Liver (tissue), 9 donors: Measurements from ENCODE around the gene STK11IP. TPM values are rescaled to one million over a fixed set of nuclear protein-coding genes. Genes with fewer than 3 reads are reported as not detected.

Experiments
- DNase-seq: peaks from one replicate; pipeline ENCODE4 v3.0.0-alpha.2; 2017; ENCODE audit warnings: low spot score
- H3K27ac ChIP-seq, 2 donors: one replicate each; pipeline ENCODE4 v1.7.0; 2013; ENCODE audit warnings: inconsistent platforms in 2 of 2, low read length in 2 of 2, control low read depth in 1 of 2, low read depth in 1 of 2, mild to moderate bottlenecking in 1 of 2
- H3K27me3 ChIP-seq, 4 donors: one replicate each; pipeline versions ENCODE4 v1.6.1 to v1.7.0; 2013; ENCODE audit warnings: low read length in 3 of 4, inconsistent platforms in 1 of 4, mild to moderate bottlenecking in 1 of 4, moderate library complexity in 1 of 4; ENCODE audit not compliant: control insufficient read depth in 4 of 4, insufficient read depth in 4 of 4
- H3K36me3 ChIP-seq, 4 donors: one replicate each; pipeline versions ENCODE4 v1.6.1 to v1.7.0; 2013; ENCODE audit warnings: low read length in 3 of 4, mild to moderate bottlenecking in 3 of 4, low read depth in 1 of 4, moderate library complexity in 1 of 4; ENCODE audit not compliant: control insufficient read depth in 4 of 4, insufficient read depth in 3 of 4
- H3K4me1 ChIP-seq, 4 donors: one replicate each; pipeline versions ENCODE4 v1.6.1 to v1.7.0; 2013; ENCODE audit warnings: low read length in 3 of 4, mild to moderate bottlenecking in 3 of 4, moderate library complexity in 1 of 4; ENCODE audit not compliant: control insufficient read depth in 4 of 4, insufficient read depth in 4 of 4
- H3K4me3 ChIP-seq, 3 donors: one replicate each; pipeline versions ENCODE4 v1.6.1 to v1.7.0; 2013; ENCODE audit warnings: low read length in 3 of 3, control low read depth in 1 of 3, low read depth in 1 of 3, mild to moderate bottlenecking in 1 of 3
- H3K9ac ChIP-seq, 2 donors: one replicate each; pipeline ENCODE4 v1.7.0; 2013; ENCODE audit warnings: low read length in 2 of 2, mild to moderate bottlenecking in 2 of 2, moderate library complexity in 2 of 2, control low read depth in 1 of 2, low read depth in 1 of 2
- H3K9me3 ChIP-seq, 4 donors: one replicate each; pipeline versions ENCODE4 v1.6.1 to v1.7.0; 2013; ENCODE audit warnings: low read length in 3 of 4; ENCODE audit not compliant: control insufficient read depth in 4 of 4
- EGR1 ChIP-seq, 2 donors: IDR thresholded peaks; 2 replicates each; pipeline ENCODE4 v1.6.1; 2016 to 2018; ENCODE audit warnings: antibody characterized with exemption in 2 of 2, low read depth in 2 of 2
- FOXA1 ChIP-seq: IDR thresholded peaks from 2 replicates; pipeline ENCODE4 v1.6.1; 2016; ENCODE audit warnings: antibody characterized with exemption
- FOXA2 ChIP-seq: IDR thresholded peaks from 2 replicates; pipeline ENCODE4 v1.6.1; 2016; ENCODE audit warnings: antibody characterized with exemption
- GABPA ChIP-seq, 2 donors: IDR thresholded peaks in 1 of 2; conservative IDR thresholded peaks in 1 of 2; 2 replicates each; pipeline ENCODE4 v1.6.1; 2016; ENCODE audit warnings: antibody characterized with exemption in 2 of 2, mild to moderate bottlenecking in 1 of 2, moderate library complexity in 1 of 2
- HNF4A ChIP-seq, 2 donors: conservative IDR thresholded peaks; 2 replicates each; pipeline ENCODE4 v1.6.1; 2016; ENCODE audit warnings: antibody characterized with exemption in 2 of 2, mild to moderate bottlenecking in 2 of 2
- JUND ChIP-seq, 2 donors: IDR thresholded peaks; 2 replicates each; pipeline ENCODE4 v1.6.1; 2016; ENCODE audit warnings: antibody characterized with exemption in 2 of 2
- RAD21 ChIP-seq, 2 donors: IDR thresholded peaks; 2 replicates each; pipeline ENCODE4 v1.6.1; 2016; ENCODE audit warnings: antibody characterized with exemption in 2 of 2, mild to moderate bottlenecking in 2 of 2
- REST ChIP-seq: IDR thresholded peaks from 2 replicates; pipeline ENCODE4 v1.6.1; 2016; ENCODE audit warnings: antibody characterized with exemption, mild to moderate bottlenecking
- RXRA ChIP-seq, 2 donors: IDR thresholded peaks; 2 replicates each; pipeline ENCODE4 v1.6.1; 2017 to 2018; ENCODE audit warnings: antibody characterized with exemption in 2 of 2, mild to moderate bottlenecking in 1 of 2
- SP1 ChIP-seq: IDR thresholded peaks from 2 replicates; pipeline ENCODE4 v1.6.1; 2018; ENCODE audit warnings: antibody characterized with exemption, mild to moderate bottlenecking
- TAF1 ChIP-seq: conservative IDR thresholded peaks from 2 replicates; pipeline ENCODE4 v1.6.1; 2016; ENCODE audit warnings: antibody characterized with exemption, mild to moderate bottlenecking
- YY1 ChIP-seq: IDR thresholded peaks from 2 replicates; pipeline ENCODE4 v1.6.1; 2016; ENCODE audit warnings: antibody characterized with exemption, mild to moderate bottlenecking
- WGBS: extraction: QIAGEN DNeasy Blood & Tissue Kit; methylation state at CpG from one replicate; pipeline ENCODE4 v1.1.7; 2013; 5-methylcytosine and 5-hydroxymethylcytosine counted together
- polyA plus RNA-seq, 2 donors: library from polyadenylated mRNA; stranded (reverse) in 1 of 2; unstranded in 1 of 2; fragments of 200-250 nt in 1 of 2; fragments of >200 nt in 1 of 2; fragmentation: Nextera tagmentation in 1 of 2; extraction: Ambion mirVana in 1 of 2; gene quantifications; one replicate each; pipeline versions ENCODE4 v1.2.1 to v1.2.3, GENCODE V29; 2013 to 2015
- total RNA-seq, 2 donors: library from RNA; depleted of rRNA; stranded (reverse); fragments of >200 nt; gene quantifications; one replicate each; pipeline ENCODE4 v1.2.3, GENCODE V29; 2014
- TF ChIP-seq, protein P1 (sequence below): fragments of 150-350 bp; IDR thresholded peaks from 2 replicates; pipeline ENCODE4 v1.5.1; 2017; ENCODE audit warnings: improper control_type of control experiment, low read depth, low read length; ENCODE audit not compliant: missing input control
- TF ChIP-seq, protein P2 (sequence below): IDR thresholded peaks from 2 replicates; pipeline ENCODE4 v1.6.1; 2016; ENCODE audit warnings: antibody characterized with exemption
- TF ChIP-seq, protein P3 (sequence below): IDR thresholded peaks from 2 replicates; pipeline ENCODE4 v1.6.1; 2016; ENCODE audit warnings: antibody characterized with exemption
- donor health status: healthy.
- donor health status: healthy.
- donor health status: healthy.
- donor health status: healthy.
- donor health status: healthy.

Gene STK11IP
- total and polyA plus RNA-seq, 4 donors, result 2.9 to 8.4 (median 6.4) TPM

DNA sequence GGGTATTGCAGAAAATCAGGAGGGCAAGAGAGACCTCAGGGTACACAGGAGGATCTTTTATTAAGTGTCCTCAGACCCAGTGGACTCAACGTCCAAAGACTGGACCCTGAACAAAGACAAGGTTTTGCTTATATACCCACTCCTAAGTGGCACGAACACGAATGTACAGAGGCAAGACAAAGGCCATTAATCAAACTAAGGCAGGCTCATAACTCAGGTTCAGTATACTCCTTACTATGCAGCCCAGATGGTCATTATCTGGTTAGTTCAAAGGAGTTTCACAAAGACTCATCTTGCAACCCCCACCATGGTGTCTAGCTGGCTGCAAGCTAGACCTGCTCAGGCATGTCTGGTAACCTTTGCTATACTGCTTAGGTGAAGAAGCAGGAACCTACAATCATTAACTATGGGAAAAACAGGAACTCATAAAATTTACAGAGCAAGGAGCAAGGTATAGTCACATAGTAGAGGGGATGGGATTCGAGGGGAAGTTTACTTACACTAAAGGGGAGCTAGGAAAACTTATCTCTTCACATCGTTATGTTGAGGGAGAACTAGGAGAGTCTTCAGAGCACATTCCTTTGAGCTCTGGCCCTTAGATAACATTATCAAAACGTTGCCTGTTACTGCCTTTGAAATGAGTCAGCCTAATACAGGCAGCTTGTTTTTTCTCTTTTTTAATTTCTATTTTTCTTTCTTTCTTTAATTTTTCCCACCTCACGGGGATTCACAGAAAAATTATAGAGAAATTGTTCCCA is 63.7 kb downstream of the STK11IP start:
- DNase-seq, result no peak
- Histone ChIP-seq H3K27ac (no peak overlapping the region), H3K36me3 (no peaks in the 10 kb centered on the region), H3K4me1 (no peaks in the 10 kb centered on the region), H3K9me3 (peaks cover 0 to 5% (median 2%) of the 10 kb centered on the region in 4 donors), H3K27me3 (no peaks in the 10 kb centered on the region), H3K9ac (no peak overlapping the region), H3K4me3 (no peak overlapping the region)
- TF ChIP-seq EGR1 (IDR thresholded peaks at IDR 0.05; ENCODE audit: low read depth in 2 of 2), result no peak
- no peak for TF ChIP-seq FOXA2
- no peak for TF ChIP-seq YY1
- TF ChIP-seq RXRA (IDR thresholded peaks at IDR 0.05), result no peak
- no peak for TF ChIP-seq REST
- TF ChIP-seq TAF1, result no peak
- no peak for TF ChIP-seq JUND (IDR thresholded peaks at IDR 0.05)
- WGBS, result 49% methylated on average over 7 of the region's 7 CpGs

DNA sequence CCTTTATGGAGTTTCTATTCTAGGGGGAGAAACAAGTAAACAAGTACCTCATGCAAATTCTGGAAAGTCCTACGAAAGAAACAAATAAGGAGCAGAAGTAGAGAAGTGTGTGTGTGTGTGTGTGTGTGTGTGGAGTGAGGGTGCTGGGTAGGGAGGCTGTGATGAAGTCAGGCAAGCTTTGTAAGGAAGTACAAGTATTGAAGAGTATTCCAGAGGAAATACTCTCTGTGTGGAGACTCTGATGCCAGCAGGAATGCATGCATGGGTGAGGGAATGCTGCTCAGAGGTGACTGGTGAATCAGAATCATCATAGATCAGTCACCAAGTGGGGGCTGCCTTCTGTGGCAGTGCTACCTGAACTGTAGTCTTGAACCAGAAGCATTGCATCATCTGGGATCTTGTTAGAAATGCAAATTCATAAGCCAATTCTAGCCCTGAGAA is 64.3 kb downstream of the STK11IP start:
- TF ChIP-seq EGR1 (IDR thresholded peaks at IDR 0.05; ENCODE audit: low read depth in 2 of 2), result no peak
- no peak for TF ChIP-seq REST
- no peak for TF ChIP-seq SP1
- no peak for TF ChIP-seq TAF1
- no peak for TF ChIP-seq HNF4A (conservative IDR thresholded peaks at IDR 0.05)
- TF ChIP-seq, protein P1, sequence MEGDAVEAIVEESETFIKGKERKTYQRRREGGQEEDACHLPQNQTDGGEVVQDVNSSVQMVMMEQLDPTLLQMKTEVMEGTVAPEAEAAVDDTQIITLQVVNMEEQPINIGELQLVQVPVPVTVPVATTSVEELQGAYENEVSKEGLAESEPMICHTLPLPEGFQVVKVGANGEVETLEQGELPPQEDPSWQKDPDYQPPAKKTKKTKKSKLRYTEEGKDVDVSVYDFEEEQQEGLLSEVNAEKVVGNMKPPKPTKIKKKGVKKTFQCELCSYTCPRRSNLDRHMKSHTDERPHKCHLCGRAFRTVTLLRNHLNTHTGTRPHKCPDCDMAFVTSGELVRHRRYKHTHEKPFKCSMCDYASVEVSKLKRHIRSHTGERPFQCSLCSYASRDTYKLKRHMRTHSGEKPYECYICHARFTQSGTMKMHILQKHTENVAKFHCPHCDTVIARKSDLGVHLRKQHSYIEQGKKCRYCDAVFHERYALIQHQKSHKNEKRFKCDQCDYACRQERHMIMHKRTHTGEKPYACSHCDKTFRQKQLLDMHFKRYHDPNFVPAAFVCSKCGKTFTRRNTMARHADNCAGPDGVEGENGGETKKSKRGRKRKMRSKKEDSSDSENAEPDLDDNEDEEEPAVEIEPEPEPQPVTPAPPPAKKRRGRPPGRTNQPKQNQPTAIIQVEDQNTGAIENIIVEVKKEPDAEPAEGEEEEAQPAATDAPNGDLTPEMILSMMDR, result no peak
- TF ChIP-seq, protein P2, sequence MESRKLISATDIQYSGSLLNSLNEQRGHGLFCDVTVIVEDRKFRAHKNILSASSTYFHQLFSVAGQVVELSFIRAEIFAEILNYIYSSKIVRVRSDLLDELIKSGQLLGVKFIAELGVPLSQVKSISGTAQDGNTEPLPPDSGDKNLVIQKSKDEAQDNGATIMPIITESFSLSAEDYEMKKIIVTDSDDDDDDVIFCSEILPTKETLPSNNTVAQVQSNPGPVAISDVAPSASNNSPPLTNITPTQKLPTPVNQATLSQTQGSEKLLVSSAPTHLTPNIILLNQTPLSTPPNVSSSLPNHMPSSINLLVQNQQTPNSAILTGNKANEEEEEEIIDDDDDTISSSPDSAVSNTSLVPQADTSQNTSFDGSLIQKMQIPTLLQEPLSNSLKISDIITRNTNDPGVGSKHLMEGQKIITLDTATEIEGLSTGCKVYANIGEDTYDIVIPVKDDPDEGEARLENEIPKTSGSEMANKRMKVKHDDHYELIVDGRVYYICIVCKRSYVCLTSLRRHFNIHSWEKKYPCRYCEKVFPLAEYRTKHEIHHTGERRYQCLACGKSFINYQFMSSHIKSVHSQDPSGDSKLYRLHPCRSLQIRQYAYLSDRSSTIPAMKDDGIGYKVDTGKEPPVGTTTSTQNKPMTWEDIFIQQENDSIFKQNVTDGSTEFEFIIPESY, result no peak
- TF ChIP-seq GABPA (IDR thresholded peaks at IDR 0.05 in 1 of 2, conservative IDR thresholded peaks at IDR 0.05 in 1 of 2), result no peak
- no peak for TF ChIP-seq RAD21 (IDR thresholded peaks at IDR 0.05)
- TF ChIP-seq, protein P3, sequence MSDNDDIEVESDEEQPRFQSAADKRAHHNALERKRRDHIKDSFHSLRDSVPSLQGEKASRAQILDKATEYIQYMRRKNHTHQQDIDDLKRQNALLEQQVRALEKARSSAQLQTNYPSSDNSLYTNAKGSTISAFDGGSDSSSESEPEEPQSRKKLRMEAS, result no peak
- no peak for TF ChIP-seq FOXA1
- TF ChIP-seq JUND (IDR thresholded peaks at IDR 0.05), result no peak
- no peaks in the 10 kb centered on the region for H3K4me1 ChIP-seq
- no peak overlapping the region for H3K27ac ChIP-seq
- no peak overlapping the region for H3K4me3 ChIP-seq
- H3K27me3 ChIP-seq, result no peaks in the 10 kb centered on the region
- H3K9me3 ChIP-seq, result peaks cover 0 to 5% (median 2%) of the 10 kb centered on the region in 4 donors
- H3K36me3 ChIP-seq, result no peaks in the 10 kb centered on the region
- no peak for DNase-seq
- WGBS, result 72% methylated on average over 1 of the region's 1 CpG
- H3K9ac ChIP-seq, result no peak overlapping the region
